NCI-H82 treated with DMSO at 0.1 percent for 48 hours (cell line): Measurements from ENCODE around the gene PID1.

Source experiments
- DNase-seq: peaks from one replicate; lab custom pipeline; 2025; ENCODE audit not compliant: unreplicated experiment; lab: John Stamatoyannopoulos, UW

The PID1 gene

DNA sequence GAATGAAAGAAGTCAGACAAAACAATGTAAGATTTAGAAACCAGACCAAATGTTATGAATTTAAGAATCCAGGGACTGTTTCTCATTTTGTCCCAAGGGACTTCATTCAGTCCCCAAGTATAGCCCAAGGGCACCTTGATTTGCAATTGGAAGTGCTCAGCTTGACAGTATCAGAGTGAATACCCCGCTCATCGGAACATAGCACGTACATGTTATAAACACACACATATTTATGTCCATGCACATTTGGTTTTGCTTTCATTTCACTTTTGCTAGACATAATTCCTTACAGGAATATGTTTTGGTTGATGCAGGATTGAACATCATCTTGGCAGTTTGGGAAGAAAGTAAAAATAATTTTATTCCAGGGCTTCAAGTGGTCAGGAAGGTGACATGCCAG, 100.2 kb downstream of the PID1 start:
- DNase-seq, result no peak

DNA sequence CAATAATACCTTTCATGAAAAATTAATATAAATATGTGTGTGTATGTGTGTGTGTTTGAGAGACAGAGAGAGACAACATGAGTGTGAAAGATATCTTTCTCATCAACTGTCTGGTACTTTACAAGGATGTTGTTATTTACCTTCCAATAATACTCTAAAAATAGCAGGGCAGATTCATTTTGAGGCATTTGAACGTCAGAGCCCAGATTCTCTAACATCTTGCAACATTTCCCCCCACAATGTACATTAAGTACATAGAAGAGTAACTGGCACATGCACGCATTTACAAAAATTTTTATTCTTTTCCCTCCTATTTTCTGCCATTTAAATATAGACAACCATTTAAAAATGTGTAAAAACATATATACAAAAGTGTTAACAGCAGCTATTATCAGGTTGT, 100.9 kb downstream of the PID1 start:
- DNase-seq, result no peak

DNA sequence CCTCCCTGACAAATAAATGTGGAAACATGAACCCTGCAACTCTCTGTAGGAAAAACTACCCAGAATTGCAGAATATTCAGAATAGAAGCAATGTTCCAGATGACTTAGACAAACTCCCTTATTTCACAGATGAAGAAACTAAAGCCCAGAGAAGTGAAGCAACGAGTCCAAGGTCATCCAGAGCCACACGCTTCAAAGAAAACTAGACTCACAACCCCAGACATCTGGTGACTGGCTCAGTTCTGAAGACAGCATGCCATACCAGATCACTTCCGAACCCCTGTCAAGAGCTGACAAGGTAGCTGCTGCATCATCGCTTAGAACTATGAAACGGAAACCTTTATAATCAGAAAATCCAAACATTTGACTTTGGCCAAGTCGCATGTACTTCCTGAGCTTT, 101.3 kb downstream of the PID1 start:
- DNase-seq, result no peak

DNA sequence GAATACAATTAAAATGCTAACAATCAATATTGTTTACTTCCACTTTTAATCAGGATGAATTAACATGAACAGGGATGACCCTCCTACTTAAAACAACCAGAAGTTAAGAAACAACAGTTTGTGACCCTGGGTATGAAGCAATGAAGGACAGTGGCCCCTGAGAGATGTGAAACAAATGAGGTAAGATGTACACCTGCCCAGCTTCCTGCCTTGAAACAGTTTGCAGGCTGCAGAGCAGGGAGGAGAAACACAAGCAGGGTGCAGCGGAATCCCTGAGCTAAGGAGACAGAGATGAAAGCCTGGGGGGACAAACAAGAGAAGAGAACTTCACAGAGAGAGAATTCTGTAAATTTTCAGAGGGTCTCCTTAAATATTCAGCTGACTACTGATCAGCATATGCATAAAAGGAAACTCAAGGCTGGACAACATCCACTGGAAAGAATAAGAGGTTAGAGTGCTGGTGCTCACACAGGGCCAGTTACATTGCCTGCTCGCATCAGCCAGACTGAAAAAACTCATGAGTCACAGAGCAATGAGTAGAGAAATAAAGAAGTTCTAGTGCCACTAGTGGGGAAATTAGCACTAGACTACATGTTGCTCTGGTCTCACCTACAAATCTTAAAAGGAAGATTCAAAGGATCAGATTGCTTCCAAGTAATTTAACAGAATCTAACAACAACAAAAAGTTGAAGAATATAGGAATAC, 106.4 kb downstream of the PID1 start:
- DNase-seq, result no peak

DNA sequence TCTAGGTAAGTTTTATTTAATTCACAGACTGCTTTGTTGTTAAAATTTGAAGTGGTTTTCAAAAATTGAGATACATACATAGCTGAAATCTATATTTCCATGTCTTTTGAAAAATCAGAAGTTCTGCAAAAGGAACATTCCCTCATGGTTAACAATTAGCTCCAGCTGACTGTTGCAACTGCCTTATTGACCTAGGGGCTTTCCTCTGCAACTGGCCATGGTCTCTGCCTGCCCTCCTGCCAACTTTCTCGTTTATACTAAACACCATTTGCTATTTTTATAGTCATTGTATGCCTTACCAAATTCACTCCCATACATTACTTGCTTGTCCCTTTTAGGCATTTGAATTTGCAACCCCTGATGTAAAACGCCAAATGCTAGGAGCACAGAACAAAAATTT, 107.2 kb downstream of the PID1 start:
- DNase-seq, result no peak

DNA sequence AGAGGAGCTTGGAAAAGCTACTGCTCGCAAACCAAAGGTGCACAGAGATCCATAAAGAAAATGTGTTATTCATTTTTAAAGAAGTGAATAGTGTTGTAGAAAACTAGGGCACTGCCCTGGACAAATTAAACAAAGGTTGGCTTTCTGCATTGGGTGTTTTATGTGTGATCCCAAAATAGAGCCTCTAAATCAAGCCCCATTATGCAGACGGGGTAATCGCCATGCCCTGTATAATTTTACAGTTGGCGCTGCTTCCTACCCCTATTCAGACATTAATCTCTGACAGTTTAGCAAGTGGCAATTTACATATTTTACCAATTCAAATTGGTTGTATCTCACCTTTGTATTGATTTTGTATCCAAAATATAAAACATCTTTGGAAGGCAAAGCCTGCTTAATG, 109.1 kb downstream of the PID1 start:
- no peak for DNase-seq

DNA sequence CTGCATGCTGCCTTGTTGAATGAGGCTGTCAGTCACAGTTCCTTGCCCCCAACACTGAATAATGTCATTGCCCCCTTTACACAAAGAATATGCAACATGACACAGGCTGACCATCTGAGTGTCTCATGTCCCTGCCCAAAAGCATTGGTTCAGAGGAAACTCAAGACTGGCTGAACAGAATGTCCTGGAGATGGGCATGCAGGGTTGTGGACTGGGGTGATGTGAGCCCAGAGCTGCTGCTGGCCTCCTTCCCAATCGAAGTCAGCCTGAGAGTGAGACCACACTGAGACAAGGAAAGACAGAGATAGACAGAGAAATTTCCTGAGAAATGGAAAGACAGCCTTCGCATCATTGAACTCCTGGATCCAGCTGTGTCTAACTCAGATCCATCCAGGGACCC, 110.1 kb downstream of the PID1 start:
- DNase-seq, result no peak

DNA sequence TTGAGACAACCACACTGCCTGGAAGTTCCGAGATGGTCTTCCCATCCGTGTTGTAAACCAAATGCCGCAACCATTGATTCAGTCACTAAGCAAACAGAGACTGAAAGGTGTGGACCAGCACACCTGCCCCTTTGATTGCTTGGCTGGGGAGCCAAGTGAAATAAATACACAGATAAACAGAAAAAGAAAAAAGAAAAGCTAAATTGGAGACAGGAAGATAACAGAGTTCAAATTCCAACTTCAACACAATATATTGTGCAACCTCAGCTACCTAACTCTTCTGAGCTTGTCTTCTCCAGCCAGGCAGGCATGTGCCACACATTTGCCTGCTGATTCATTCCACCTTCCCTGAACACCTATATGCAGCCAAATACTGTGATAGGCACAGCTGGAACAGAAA, 110.9 kb downstream of the PID1 start:
- DNase-seq, result no peak

DNA sequence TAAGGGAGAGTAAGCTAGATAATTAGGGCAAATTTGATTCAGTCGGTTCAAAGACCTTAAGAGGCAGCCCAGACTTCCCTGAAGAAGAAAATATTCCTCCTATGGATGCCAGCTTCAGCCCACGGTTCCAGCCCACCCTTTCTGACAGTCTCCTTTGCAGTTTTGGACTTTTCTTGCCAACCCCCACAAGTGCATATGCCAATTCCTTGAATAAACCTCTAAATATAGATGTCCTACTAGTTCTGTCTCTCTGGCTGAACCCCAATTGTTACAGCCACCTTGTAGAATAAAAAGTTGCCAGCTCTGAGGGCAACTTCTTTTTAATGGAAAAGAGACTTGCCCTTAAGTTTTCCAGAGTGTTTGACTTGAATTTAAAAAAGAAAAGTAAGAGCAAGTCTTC, 111.7 kb downstream of the PID1 start:
- DNase-seq, result no peak

DNA sequence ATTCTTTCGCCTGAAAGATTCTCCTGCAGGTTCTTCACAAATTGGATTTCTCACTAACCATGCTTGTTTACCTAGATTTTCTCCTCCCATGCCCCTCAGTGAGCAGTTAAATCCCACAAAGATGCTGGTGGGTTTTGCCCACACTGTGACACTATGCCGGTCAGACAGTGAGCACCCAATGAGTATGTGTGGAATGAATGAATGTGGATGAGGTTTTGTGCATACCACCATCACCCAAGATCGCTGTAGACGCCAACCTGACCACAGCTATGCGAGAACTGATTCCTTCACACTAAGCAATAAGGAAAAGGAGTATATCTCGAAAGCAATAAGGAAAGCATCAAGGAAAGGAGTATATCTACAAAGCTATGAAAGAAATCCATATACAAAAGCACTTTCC, 116.7 kb downstream of the PID1 start:
- DNase-seq, result no peak

DNA sequence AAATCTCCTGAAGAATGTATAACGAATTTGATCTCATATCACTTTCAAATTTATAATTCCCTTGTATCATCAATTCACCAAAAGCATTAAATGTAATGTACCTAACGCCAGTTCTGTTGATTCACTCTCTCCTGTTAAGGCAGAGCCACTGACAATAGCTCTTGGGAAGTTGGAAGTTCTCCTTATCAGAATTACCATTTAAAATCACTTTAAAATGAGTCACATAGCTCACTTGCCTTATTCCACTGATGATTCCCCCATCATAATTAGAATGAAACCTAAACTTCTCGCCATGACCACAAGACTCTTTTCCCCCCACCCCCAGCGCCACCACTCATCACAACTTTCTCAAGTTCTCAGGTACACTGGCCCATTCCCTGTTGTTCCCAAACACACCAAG, 117.1 kb downstream of the PID1 start:
- no peak for DNase-seq

DNA sequence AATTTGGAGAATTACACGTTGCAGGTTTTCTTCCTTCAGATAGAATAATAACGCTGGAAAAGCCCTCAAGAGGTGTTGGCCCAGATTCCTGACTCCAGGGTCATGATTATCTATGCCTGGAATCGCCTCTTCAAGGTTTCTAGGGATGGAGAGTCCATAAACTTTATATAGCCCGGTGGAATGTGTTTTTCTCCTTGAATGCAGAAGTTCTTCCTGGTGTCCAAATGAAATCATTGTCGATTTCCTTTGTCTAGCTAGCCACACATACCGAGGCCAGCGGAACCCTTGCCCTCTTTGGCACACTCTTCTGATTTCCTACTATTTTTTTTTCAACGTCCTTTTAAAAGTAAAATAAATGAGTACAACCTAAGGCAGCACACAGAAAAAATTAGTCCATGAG, 117.8 kb downstream of the PID1 start:
- DNase-seq, result no peak

DNA sequence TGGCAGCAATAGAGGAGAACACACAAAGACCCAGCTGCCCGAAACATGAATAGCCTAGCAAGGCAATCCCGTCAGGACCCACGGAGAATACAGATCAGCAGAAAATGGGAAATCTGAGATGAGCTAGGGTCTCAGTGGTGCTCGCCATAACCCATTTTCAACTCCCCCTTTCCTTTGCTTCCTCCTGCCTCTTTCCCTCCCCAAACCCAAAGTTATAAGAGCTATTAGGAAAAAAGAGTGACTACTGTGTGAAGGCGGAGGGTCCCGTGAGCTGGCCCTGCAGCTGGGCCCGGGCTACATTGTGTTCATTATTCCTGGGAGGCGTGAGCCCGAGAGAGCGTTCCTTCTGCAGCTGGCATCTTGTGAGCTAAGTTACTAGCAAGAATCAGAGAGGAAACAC, 118.4 kb downstream of the PID1 start:
- no peak for DNase-seq

DNA sequence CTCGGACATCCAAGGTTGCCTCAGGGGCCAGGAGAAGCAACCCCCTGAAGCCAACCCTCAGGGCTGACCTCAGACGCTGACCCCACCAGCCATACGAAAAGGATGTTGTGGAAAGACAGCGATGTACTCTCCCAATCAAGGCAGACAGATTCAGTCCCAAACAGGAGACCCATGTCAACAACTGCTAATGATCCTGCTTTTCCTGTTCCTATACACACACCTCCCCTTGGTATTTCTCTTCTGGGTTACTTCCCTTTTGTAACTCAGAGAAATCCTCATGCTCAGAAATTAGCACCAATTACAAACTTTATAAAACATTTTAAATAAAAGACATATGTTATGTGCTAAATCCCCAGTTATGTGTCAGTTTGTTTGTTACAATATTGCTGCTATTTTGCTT, 120.8 kb downstream of the PID1 start:
- no peak for DNase-seq

DNA sequence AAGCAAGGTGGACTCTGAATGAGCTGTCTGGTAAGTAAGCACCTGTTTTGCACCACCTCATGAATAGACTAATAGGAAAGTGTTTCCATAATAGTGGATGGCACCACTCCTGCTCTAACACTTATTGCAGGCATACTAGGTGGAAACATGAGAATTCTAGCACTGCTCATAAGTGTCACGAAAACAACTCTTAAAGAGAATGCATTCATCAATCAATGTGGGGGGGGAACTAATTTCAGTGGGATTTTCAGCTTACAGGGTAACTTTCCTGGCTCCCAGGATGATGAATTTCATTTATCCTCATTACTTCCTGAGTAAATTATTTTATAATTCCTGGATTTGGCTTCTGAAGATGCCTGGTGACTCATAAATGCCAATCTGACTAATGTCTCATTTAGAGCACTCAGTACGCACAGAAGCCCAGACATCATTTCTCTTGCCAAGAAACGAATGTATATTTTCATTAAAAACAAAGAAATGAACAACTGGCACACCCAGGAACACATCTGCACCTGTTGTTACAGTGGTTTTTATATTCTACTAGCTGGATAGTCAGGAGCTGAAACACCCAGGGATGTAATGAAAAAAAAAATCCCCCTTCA, 129.6 kb downstream of the PID1 start:
- no peak for DNase-seq

DNA sequence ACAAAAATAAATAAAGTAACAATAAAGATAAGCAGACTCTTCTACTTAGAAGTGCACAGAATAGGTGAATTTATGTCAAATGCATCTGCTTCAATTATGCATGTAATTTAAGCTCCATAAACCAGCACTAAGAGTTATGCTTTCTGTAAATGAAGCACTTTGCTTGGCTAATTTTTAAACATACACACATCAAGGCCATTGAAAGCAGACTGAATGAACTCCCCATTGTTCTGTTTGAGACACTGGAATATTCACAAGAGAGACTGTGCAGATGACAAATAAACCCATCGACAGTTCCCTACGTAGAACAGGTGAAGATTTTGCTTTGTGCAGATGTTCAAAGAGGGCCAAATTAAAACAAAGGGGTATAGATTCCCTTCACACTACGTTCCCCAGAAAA, 133.4 kb downstream of the PID1 start:
- DNase-seq, result no peak

DNA sequence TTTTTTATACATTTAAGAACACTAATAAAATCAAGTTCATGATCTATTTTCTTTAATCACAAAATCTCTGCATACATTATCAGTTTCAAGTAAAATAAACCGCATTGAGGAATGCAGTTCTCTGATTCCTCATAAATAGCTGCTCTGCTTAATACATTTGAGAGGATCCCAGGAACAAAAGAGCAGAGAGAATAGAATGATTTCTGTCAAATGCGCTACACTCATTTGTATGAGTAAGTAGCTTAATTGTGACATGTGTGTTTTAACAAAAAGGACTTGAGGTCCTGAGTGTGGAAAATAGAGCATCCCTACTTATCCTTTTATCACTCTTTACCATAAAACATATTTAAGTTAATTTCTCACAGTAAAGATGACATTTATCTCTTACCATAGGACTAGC, 134.0 kb downstream of the PID1 start:
- DNase-seq, result no peak

DNA sequence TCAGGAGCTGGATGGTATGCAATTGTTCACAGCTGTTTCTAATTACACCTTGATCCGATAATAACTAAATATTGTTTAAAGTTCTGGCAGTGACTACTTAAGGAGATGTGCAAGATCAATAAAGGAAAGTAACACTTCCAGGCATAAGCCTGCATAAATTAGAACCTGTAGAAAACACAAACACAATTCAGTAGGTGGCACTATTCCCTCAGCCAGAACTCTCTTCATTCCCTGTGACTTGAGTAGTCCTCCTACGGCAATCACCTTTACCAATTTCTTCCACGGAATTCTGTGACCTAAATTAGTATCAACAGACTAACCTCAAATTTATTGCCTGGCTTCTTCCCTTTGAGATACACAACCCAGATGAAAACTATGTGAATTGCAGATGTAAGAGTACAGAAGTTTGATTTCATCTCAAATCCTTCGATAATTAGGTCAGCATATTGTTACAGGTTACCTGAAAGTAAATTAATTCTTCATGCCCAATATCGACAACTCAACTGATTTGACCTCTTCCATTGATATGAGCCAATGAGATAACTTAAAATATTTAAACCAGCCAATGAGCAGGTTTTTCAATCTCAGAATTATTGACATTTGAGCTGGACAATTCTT, 137.8 kb downstream of the PID1 start:
- peak; percentile 10 for DNase-seq

DNA sequence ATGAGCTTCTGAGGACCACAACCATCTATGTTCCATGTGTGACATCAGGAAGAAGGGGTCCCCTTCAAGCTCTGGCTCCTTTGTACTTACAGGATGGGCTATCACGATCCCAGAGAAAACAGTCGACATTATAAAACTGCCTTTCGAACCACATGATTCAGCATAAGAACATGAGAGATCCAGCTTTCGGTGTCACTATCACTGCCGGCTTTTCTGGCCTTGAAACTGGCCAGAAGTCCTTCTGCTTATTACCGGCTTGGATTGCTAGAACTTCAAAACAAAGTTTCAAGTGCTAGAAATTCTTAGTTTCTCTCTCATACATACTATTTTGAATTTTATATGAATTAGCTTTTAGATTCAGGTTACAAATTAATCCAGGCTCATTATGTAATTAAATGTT, 138.9 kb downstream of the PID1 start:
- no peak for DNase-seq

DNA sequence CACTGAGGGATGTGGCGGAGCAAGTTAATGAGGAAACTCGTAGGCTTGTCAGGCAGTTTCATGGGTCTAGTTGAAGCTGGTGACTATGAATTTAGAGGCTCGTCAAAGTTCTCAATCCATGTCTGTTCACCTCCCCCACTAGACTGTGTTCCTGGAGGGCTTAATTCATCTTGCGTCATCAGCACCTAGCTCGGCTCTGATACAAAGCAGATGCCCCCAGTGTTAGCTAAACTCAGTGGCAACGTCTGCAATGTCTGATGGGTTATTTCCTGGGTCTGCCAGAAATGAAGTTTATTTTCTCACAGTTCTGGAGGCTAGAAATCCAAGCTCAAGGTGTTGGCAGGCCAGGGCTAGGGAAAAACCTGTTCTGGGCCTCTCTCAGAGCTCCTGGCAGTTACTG, 140.6 kb downstream of the PID1 start:
- DNase-seq, result no peak

DNA sequence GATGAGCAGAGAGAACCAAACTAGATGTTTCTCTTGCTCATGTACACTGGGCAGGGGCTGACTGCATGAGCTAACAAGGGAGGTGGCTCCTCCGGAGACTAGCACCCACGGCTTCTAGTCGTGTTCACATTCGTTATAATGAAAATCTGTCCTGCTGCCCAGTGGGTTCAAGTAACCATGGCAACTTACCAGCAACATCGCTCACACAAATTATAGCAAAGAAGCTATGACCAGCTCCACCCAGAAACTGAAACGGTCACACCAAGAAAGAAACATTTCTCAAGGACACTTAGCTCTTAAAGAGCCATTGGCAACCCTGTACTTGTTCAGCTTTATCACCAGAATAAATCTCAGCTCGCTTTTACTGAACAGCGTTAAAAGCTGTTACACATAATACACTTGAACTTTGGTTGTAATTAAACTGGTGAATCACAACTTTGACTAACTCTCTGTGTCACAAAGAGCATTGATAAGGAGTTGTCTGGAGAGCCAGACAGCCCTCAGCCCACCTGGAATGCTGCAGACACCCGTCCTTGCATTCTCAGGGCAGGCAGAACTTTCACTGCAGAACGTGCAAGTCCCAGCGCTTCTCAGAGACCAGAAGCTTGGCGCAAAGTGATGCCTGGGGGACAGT, 141.2 kb downstream of the PID1 start:
- no peak for DNase-seq

DNA sequence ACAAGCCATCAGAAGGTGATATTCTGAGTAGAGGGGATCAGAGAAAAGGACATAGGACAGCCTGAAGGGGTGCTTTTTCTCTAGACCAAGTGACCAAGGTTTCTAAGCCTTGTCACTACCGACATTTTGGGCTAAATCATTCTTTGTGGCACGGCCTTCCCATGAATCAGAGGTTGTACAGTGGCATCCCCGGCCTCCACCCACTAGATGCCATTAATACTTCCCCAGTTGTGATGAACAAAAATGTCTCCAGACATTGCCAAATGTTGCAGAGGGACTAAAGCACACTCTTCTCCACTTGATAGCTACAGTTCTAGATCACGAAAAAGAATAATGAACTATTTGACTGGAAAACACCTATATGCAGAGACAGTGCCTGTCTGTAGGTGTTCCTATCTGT, 143.6 kb downstream of the PID1 start:
- DNase-seq, result no peak
